NT2/D1 (cell line): ENCODE results near the gene CYP46A1.

ENCODE experiments used
- DNase-seq: peaks from one replicate; pipeline ENCODE4 v3.0.0-alpha.2; 2011; ENCODE audit warnings: low read depth, low spot score
- H3K27me3 ChIP-seq: 2 replicates; pipeline ENCODE4 v1.6.0; 2011; ENCODE audit warnings: mild to moderate bottlenecking; ENCODE audit not compliant: insufficient read length, insufficient read depth
- H3K36me3 ChIP-seq: 2 replicates; pipeline ENCODE4 v1.6.1; 2011; ENCODE audit warnings: mild to moderate bottlenecking, low read length, mixed read lengths; ENCODE audit not compliant: insufficient read depth, insufficient read length
- H3K4me1 ChIP-seq: 2 replicates; pipeline ENCODE4 v1.5.1; 2011; ENCODE audit not compliant: insufficient read depth, insufficient read length
- H3K4me3 ChIP-seq: 2 replicates; pipeline ENCODE4 v1.5.1; 2011; ENCODE audit warnings: low read depth; ENCODE audit not compliant: insufficient read length
- H3K9ac ChIP-seq: 2 replicates; pipeline ENCODE4 v1.6.0; 2011; ENCODE audit warnings: low read depth; ENCODE audit not compliant: insufficient read length
- H3K9me3 ChIP-seq: 2 replicates; pipeline ENCODE4 v1.5.1; 2011; ENCODE audit warnings: mild to moderate bottlenecking, low read length; ENCODE audit not compliant: insufficient read depth
- SUZ12 ChIP-seq: IDR thresholded peaks from 2 replicates; pipeline ENCODE4 v1.6.1; 2011; ENCODE audit not compliant: insufficient read length, insufficient read depth; ENCODE audit errors: extremely low read depth
- YY1 ChIP-seq: IDR thresholded peaks from 2 replicates; pipeline ENCODE4 v1.6.1; 2011; ENCODE audit not compliant: insufficient read length, insufficient read depth
- ZNF274 ChIP-seq: IDR thresholded peaks from 2 replicates; pipeline ENCODE4 v1.6.1; 2011; ENCODE audit warnings: mild to moderate bottlenecking, low read depth, low read length

Gene CYP46A1

GRCh38 chr14:99749142-99749541 is 65.0 kb downstream of the CYP46A1 start:
- no peak overlapping the region for H3K4me3 ChIP-seq
- no peak for DNase-seq
- no peaks in the 10 kb centered on the region for H3K9me3 ChIP-seq
- peaks cover 22% of the 10 kb centered on the region for H3K4me1 ChIP-seq
- no peak for TF ChIP-seq YY1
- TF ChIP-seq ZNF274 = no peak
- TF ChIP-seq SUZ12 = no peak
- no peak overlapping the region for H3K9ac ChIP-seq
- no peaks in the 10 kb centered on the region for H3K27me3 ChIP-seq
- H3K36me3 ChIP-seq = no peaks in the 10 kb centered on the region

GRCh38 chr14:99749763-99750715 is 65.9 kb downstream of the CYP46A1 start:
- Histone ChIP-seq H3K9me3 (no peaks in the 10 kb centered on the region), H3K27me3 (no peaks in the 10 kb centered on the region), H3K36me3 (no peaks in the 10 kb centered on the region), H3K4me3 (no peak overlapping the region), H3K9ac (no peak overlapping the region), H3K4me1 (peaks cover 22% of the 10 kb centered on the region)
- no peak for DNase-seq
- TF ChIP-seq SUZ12 (no peak), ZNF274 (no peak), YY1 (no peak)

- Histone ChIP-seq H3K4me3 (no peak overlapping the region), H3K36me3 (no peaks in the 10 kb centered on the region), H3K9me3 (no peaks in the 10 kb centered on the region), H3K9ac (peak overlapping the region; percentile 47), H3K4me1 (peaks cover 22% of the 10 kb centered on the region), H3K27me3 (no peaks in the 10 kb centered on the region)
- no peak for TF ChIP-seq SUZ12
- no peak for TF ChIP-seq YY1
- TF ChIP-seq ZNF274 = no peak
- DNase-seq = no peak
Measured at GRCh38 chr14:99750746-99751450, 66.8 kb downstream of the CYP46A1 start.

GRCh38 chr14:99751539-99752485 is 67.7 kb downstream of the CYP46A1 start:
- H3K4me1 ChIP-seq = peaks cover 18% of the 10 kb centered on the region
- no peak overlapping the region for H3K4me3 ChIP-seq
- no peaks in the 10 kb centered on the region for H3K36me3 ChIP-seq
- peak overlapping the region; percentile 23 for H3K9ac ChIP-seq
- no peaks in the 10 kb centered on the region for H3K27me3 ChIP-seq
- no peak for DNase-seq
- H3K9me3 ChIP-seq = no peaks in the 10 kb centered on the region
- no peak for TF ChIP-seq YY1
- no peak for TF ChIP-seq SUZ12
- TF ChIP-seq ZNF274 = no peak

GRCh38 chr14:99752486-99753121 is 68.5 kb downstream of the CYP46A1 start:
- Histone ChIP-seq H3K27me3 (no peaks in the 10 kb centered on the region), H3K4me1 (peaks cover 18% of the 10 kb centered on the region), H3K9me3 (no peaks in the 10 kb centered on the region), H3K9ac (peak overlapping the region; percentile 23), H3K4me3 (no peak overlapping the region), H3K36me3 (no peaks in the 10 kb centered on the region)
- no peak for DNase-seq
- TF ChIP-seq YY1 (no peak), SUZ12 (no peak), ZNF274 (no peak)

GRCh38 chr14:99753225-99754140 is 69.4 kb downstream of the CYP46A1 start:
- Histone ChIP-seq H3K4me3 (no peak overlapping the region), H3K9ac (no peak overlapping the region), H3K27me3 (no peaks in the 10 kb centered on the region), H3K36me3 (no peaks in the 10 kb centered on the region), H3K9me3 (no peaks in the 10 kb centered on the region), H3K4me1 (peaks cover 24% of the 10 kb centered on the region)
- TF ChIP-seq ZNF274 = no peak
- TF ChIP-seq YY1 = no peak
- no peak for TF ChIP-seq SUZ12
- no peak for DNase-seq
